T-cell (primary cell): Measurements from ENCODE around the gene TERB2. TPM values are rescaled to one million over a fixed set of nuclear protein-coding genes. Genes with fewer than 3 reads are reported as not detected.
"Not testable (repeated sequence)": the region's sequence is repeated elsewhere in the genome, so short reads cannot be mapped to it uniquely, and the experiment has no call there.

Experiments used
- ATAC-seq, 4 experiments: fragments of 200-7000 bp in 3 of 4; fragments of 150-1000 bp in 1 of 4; cut with Tn5 transposase; replicated peaks in 1 of 4; 1 replicate in 3 of 4; 2 replicates in 1 of 4; pipeline ENCODE4 v1.10.0; 2021; ENCODE audit warnings: moderate library complexity in 3 of 4, mild to moderate bottlenecking in 2 of 4, moderate number of reproducible peaks in 1 of 4
- CTCF ChIA-PET, 2 donors: fragments of 300-600 bp; sonication (Branson Sonifier 250); formaldehyde crosslinking; loops; one replicate each; lab custom pipeline; 2022; ENCODE audit warnings: antibody characterized with exemption in 2 of 2; lab: Charles Lee
- POLR2A ChIA-PET, 2 donors: fragments of 300-600 bp; sonication (Branson Sonifier 250); formaldehyde crosslinking; loops; one replicate each; lab custom pipeline; 2022; ENCODE audit warnings: antibody characterized with exemption in 2 of 2; lab: Charles Lee
- DNase-seq, 35 experiments: peaks; one replicate each; pipeline versions ENCODE4 v3.0.0 to v3.0.0-alpha.2; 2013 to 2023
- H3K27ac ChIP-seq: one replicate; pipeline ENCODE4 v1.5.1; 2013; ENCODE audit warnings: low read length
- H3K27me3 ChIP-seq, 2 experiments: replicated peaks in 1 of 2; 1 replicate in 1 of 2; 2 replicates in 1 of 2; pipeline versions ENCODE4 v1.6.1 to v1.7.0; 2013; ENCODE audit warnings: low read length in 1 of 2, mixed read lengths in 1 of 2; ENCODE audit not compliant: control insufficient read depth in 2 of 2, insufficient read depth in 2 of 2; ENCODE audit errors: extremely low read depth in 1 of 2
- H3K36me3 ChIP-seq, 2 donors: 1 replicate in 1 of 2; 2 replicates in 1 of 2; pipeline versions ENCODE4 v1.6.1 to v1.7.0; 2013; ENCODE audit warnings: low read length in 1 of 2; ENCODE audit not compliant: control insufficient read depth in 2 of 2, insufficient read depth in 1 of 2; ENCODE audit errors: extremely low read depth in 1 of 2
- H3K4me1 ChIP-seq, 2 experiments: 1 replicate in 1 of 2; 2 replicates in 1 of 2; pipeline versions ENCODE4 v1.6.1 to v1.7.0; 2013; ENCODE audit warnings: low read length in 2 of 2, mixed read lengths in 1 of 2; ENCODE audit not compliant: insufficient read depth in 2 of 2, control insufficient read depth in 1 of 2; ENCODE audit errors: extremely low read depth in 1 of 2
- H3K4me3 ChIP-seq, 2 donors: 1 replicate in 1 of 2; 2 replicates in 1 of 2; pipeline versions ENCODE4 v1.5.1 to v1.7.0; 2013; ENCODE audit warnings: mild to moderate bottlenecking in 2 of 2, low read length in 1 of 2, moderate library complexity in 1 of 2; ENCODE audit not compliant: control insufficient read depth in 1 of 2; ENCODE audit errors: extremely low read depth in 1 of 2
- H3K9me3 ChIP-seq: 2 replicates; pipeline ENCODE4 v1.7.0; 2013
- H3K27ac Mint-ChIP-seq, 2 donors: one replicate each; pipeline ENCODE4 v1.8.0; 2020 to 2021; ENCODE audit warnings: mild to moderate bottlenecking in 2 of 2, mixed read lengths in 2 of 2
- H3K27me3 Mint-ChIP-seq, 2 donors: one replicate each; pipeline ENCODE4 v1.8.0; 2021 to 2022; ENCODE audit warnings: mixed read lengths in 2 of 2
- H3K36me3 Mint-ChIP-seq: one replicate; pipeline ENCODE4 v1.8.0; 2021; ENCODE audit warnings: mixed read lengths
- H3K4me1 Mint-ChIP-seq, 3 donors: one replicate each; pipeline ENCODE4 v1.8.0; 2020 to 2022; ENCODE audit warnings: mixed read lengths in 3 of 3, mild to moderate bottlenecking in 1 of 3
- H3K4me3 Mint-ChIP-seq, 3 donors: one replicate each; pipeline ENCODE4 v1.8.0; 2020 to 2022; ENCODE audit warnings: mild to moderate bottlenecking in 3 of 3, mixed read lengths in 3 of 3, moderate library complexity in 3 of 3
- H3K9me3 Mint-ChIP-seq, 3 donors: one replicate each; pipeline ENCODE4 v1.8.0; 2020 to 2022; ENCODE audit warnings: mixed read lengths in 3 of 3
- WGBS: methylation state at CpG from one replicate; pipeline ENCODE4 v1.1.5; 2013; ENCODE audit warnings: missing lambda C conversion rate; ENCODE audit not compliant: insufficient coverage; 5-methylcytosine and 5-hydroxymethylcytosine counted together
- total RNA-seq, 35 experiments: library from RNA in 6 of 35; stranded (reverse) in 6 of 35; fragments of 120-200 nt in 1 of 35; gene quantifications; one replicate each; pipeline versions ENCODE4 v1.2.1 to v1.2.4 and lab custom pipeline; 2013 to 2026

TERB2 gene
- total RNA-seq, 5 donors from 2014 or later (not counting 1 experiment from before 2014, with no cell fraction given): not detected

DNA sequence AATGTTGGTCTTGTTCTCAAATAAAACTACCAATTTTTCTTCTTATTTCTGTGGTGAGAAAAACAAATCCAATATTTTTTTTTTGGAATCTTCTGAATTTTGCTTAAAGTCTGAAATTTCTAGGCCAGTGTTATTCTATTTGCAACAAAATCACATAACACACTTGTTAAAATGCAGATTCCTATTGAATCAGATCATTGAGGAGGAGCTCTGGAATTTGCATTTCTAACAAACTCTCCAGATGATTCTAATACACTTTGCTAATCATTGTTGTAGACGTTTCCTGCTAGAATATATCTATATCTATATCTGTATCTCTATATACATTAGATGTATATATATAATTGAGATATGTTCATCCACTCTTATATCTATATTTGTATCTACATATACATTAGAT, 27.8 kb upstream of the TERB2 start:
- no CpG with 5 or more reads among the region's 1 CpG for WGBS
- POLR2A ChIA-PET, H3K36me3 ChIP-seq, H3K27me3 ChIP-seq, CTCF ChIA-PET, DNase-seq, H3K36me3 Mint-ChIP-seq, H3K4me3 Mint-ChIP-seq, H3K4me1 ChIP-seq, H3K4me3 ChIP-seq, ATAC-seq, H3K9me3 ChIP-seq, H3K4me1 Mint-ChIP-seq, H3K27ac Mint-ChIP-seq, H3K27ac ChIP-seq, H3K9me3 Mint-ChIP-seq: not testable (repeated sequence)
- H3K27me3 Mint-ChIP-seq: peaks cover 0 to 14% of the 10 kb centered on the region in 2 donors

DNA sequence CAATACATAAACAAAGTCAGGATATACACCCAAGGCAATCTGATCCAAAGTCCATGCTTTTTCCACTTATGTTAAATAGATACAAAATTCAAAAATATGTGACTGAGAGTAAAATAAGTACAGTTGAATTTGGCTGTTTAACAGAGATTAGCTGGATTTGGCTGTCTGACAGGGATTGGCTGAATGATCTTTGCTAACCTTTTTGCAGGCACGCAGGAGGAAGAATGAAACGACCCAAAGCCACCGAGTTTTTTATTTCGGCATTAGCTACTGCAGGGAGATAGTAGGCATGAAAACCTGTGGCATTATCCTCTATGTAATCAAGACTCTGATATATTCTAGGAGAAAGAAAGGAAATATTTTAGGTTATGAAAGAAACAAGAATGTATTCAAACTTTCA, 26.2 kb upstream of the TERB2 start:
- peaks cover 0 to 14% of the 10 kb centered on the region in 2 donors for H3K27me3 Mint-ChIP-seq
- H3K27ac ChIP-seq, H3K36me3 Mint-ChIP-seq, CTCF ChIA-PET, H3K27me3 ChIP-seq, H3K9me3 ChIP-seq, POLR2A ChIA-PET, H3K4me3 ChIP-seq, H3K4me1 ChIP-seq, H3K36me3 ChIP-seq, H3K4me3 Mint-ChIP-seq, DNase-seq, H3K9me3 Mint-ChIP-seq, H3K27ac Mint-ChIP-seq, H3K4me1 Mint-ChIP-seq, ATAC-seq: not testable (repeated sequence)
- no CpG with 5 or more reads among the region's 4 CpGs for WGBS

DNA sequence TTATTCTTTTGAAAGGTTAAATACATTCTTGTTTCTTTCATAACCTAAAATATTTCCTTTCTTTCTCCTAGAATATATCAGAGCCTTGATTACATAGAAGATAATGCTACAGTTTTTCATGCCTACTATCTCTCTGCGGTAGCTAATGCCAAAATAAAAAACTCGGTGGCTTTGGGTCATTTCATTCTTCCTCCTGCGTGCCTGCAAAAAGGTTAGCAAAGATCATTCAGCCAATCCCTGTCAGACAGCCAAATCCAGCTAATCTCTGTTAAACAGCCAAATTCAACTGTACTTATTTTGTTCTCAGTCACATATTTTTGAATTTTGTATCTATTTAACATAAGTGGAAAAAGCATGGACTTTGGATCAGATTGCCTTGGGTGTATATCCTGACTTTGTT, 1.8 kb downstream of the TERB2 start:
- H3K36me3 ChIP-seq, CTCF ChIA-PET, H3K4me3 ChIP-seq, H3K27ac ChIP-seq, H3K27ac Mint-ChIP-seq, H3K36me3 Mint-ChIP-seq, ATAC-seq, H3K4me1 ChIP-seq, POLR2A ChIA-PET, H3K27me3 ChIP-seq, H3K4me3 Mint-ChIP-seq, H3K4me1 Mint-ChIP-seq, DNase-seq, H3K9me3 ChIP-seq, H3K9me3 Mint-ChIP-seq: not testable (repeated sequence)
- no CpG with 5 or more reads among the region's 3 CpGs for WGBS
- H3K27me3 Mint-ChIP-seq: peaks cover 4 to 21% of the 10 kb centered on the region in 2 donors

DNA sequence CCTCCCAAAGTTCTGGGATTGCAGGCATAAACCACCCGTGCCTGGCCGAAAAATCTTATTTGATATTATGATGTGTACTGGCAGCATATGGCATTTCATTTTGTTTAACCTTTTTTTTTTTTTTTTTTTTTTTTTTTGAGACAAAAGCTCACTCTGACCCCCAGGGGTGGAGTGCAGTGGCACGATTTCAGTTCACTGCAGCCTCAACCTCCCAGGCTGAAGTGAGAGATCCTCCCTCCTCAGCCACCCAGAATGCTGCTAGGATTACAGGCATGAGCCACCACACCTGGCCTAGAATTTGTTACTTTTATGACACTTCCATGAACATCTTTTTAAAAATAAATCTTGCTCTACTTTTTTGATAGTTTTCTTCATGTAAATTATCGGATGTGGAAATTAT, 12.0 kb downstream of the TERB2 start:
- Mint-ChIP-seq H3K27me3 (peaks cover 0 to 3% of the 10 kb centered on the region in 2 donors), H3K4me3 (no peak overlapping the region), H3K36me3 (no peaks in the 10 kb centered on the region), H3K27ac (no peak overlapping the region), H3K9me3 (no peaks in the 10 kb centered on the region), H3K4me1 (no peaks in the 10 kb centered on the region)
- ChIA-PET POLR2A (interaction anchor here in 1 of 2 donors (0.6 to 0.7 kb wide), 2 partner anchors 9 to 500 kb away, joined by 3 read pairs; no protein-coding TSS in a partner anchor), CTCF (interaction anchor here (0.6 to 1.0 kb wide), 2 partner anchors 67 to 69 kb away, joined by 4 read pairs; no protein-coding TSS in a partner anchor)
- no peak for DNase-seq
- WGBS: 80% methylated on average over 1 of the region's 4 CpGs
- Histone ChIP-seq H3K27me3 (peaks cover 0 to 6% of the 10 kb centered on the region in 2 experiments), H3K27ac (no peak overlapping the region), H3K36me3 (no peaks in the 10 kb centered on the region), H3K4me3 (no peak overlapping the region), H3K9me3 (no peaks in the 10 kb centered on the region), H3K4me1 (no peaks in the 10 kb centered on the region)
- no peak for ATAC-seq

DNA sequence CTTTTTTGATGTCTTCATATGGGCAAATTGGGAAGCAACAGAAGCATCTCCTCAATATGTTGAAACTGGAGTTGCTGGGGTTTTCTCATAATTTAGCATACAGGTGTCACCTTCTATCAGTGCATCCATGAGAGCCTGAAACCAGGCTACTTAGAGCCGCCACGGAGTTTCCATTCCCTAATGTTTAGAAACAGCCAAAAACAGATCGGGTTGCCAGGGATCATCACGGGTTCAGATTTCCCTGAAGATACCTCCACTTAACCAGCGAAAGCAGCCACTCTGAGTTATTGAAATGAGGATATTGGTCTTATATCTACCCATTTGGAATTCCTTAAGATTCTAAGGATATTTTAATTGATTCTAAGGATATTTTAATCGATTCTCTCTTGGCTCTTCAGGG, 14.5 kb downstream of the TERB2 start:
- Mint-ChIP-seq H3K36me3 (no peaks in the 10 kb centered on the region), H3K4me3 (no peak overlapping the region), H3K4me1 (no peaks in the 10 kb centered on the region), H3K27me3 (peaks cover 0 to 3% of the 10 kb centered on the region in 2 donors), H3K9me3 (no peaks in the 10 kb centered on the region), H3K27ac (no peak overlapping the region)
- ChIA-PET CTCF (no interaction called here), POLR2A (no interaction called here)
- Histone ChIP-seq H3K27me3 (peaks cover 0 to 2% of the 10 kb centered on the region in 2 experiments), H3K4me1 (no peaks in the 10 kb centered on the region), H3K9me3 (no peaks in the 10 kb centered on the region), H3K36me3 (no peaks in the 10 kb centered on the region), H3K27ac (no peak overlapping the region), H3K4me3 (no peak overlapping the region)
- ATAC-seq (no peak), DNase-seq (no peak)
- no CpG with 5 or more reads among the region's 6 CpGs for WGBS

DNA sequence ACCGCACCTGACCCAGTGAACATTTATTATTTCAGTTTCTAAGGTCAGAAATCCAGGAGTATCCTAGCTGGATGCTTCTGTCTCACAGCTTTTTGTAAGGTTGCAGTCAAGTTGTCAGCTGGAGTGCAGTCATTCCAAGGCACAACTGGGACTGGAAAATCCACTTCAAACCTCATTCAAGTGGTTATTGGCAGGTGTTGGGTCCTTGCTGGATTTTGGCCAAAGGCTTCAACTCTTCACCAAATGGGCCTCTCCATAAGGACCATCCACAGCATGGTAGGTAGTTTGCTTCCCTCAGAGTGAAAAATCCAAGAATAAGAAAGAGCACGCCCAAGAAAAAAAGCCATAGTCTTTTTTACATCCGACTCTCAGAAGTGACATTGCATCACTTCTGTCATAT, 19.7 kb downstream of the TERB2 start:
- H3K4me3 ChIP-seq, POLR2A ChIA-PET, ATAC-seq, H3K36me3 Mint-ChIP-seq, H3K4me1 ChIP-seq, DNase-seq, H3K27ac ChIP-seq, H3K4me3 Mint-ChIP-seq, CTCF ChIA-PET, H3K9me3 ChIP-seq, H3K4me1 Mint-ChIP-seq, H3K36me3 ChIP-seq, H3K27ac Mint-ChIP-seq, H3K27me3 ChIP-seq, H3K27me3 Mint-ChIP-seq, H3K9me3 Mint-ChIP-seq: not testable (repeated sequence)
- 100% methylated on average over 1 of the region's 3 CpGs for WGBS

DNA sequence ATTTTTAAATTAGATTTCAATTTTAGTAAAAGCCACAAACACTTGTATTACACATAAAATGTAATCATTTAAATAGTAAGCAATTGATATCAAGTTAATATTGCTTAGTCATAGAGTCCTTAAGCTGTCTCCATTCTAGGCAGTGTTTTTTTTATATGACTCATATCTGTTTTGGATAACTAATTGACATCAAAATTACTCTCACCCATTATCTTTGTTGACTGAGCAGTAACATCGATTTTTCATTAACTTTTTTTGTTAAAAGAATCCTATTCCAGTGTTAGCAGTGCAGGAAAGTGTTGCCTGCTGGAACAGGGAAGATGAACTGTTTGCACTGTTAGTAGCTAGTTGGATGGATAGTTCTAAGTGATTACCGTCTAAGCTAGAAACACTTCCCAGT, 21.3 kb downstream of the TERB2 start:
- H3K4me1 ChIP-seq, ATAC-seq, H3K27ac Mint-ChIP-seq, H3K36me3 ChIP-seq, H3K27ac ChIP-seq, H3K9me3 ChIP-seq, H3K4me3 ChIP-seq, CTCF ChIA-PET, H3K9me3 Mint-ChIP-seq, H3K27me3 Mint-ChIP-seq, H3K36me3 Mint-ChIP-seq, H3K27me3 ChIP-seq, DNase-seq, H3K4me3 Mint-ChIP-seq, H3K4me1 Mint-ChIP-seq: not testable (repeated sequence)
- no CpG with 5 or more reads among the region's 2 CpGs for WGBS
- POLR2A ChIA-PET: interaction anchor here in 1 of 2 donors (0.5 kb wide), 1 partner anchor 265 kb away, joined by 6 read pairs; no protein-coding TSS in a partner anchor
